Pancreas (tissue), 10 donors: ENCODE results near the gene KRTAP10-8. TPM values are rescaled to one million over a fixed set of nuclear protein-coding genes. Genes with fewer than 3 reads are reported as not detected.

Experiments used
- ATAC-seq, 4 donors: fragments of 200-7000 bp; cut with Tn5 transposase; one replicate each; pipeline versions ENCODE4 v1.8.0 to v1.9.1; 2020; ENCODE audit warnings: mild to moderate bottlenecking in 4 of 4, moderate library complexity in 4 of 4
- DNase-seq, 6 donors: peaks; one replicate each; pipeline ENCODE4 v3.0.0-alpha.2; 2020
- FAIRE-seq: peaks from 2 replicates; lab custom pipeline; 2012; peaks lifted over from hg19 to GRCh38; lab: Jason Lieb, UNC
- H3K27ac ChIP-seq, 4 donors: fragments of 200-600 bp; sonication (generic); 1 replicate in 3 of 4; 2 replicates in 1 of 4; pipeline versions ENCODE4 v1.5.0 to v1.8.0; 2020
- H3K27me3 ChIP-seq, 4 donors: fragments of 200-600 bp; one replicate each; pipeline ENCODE4 v1.8.0; 2021
- H3K36me3 ChIP-seq, 3 donors: fragments of 200-600 bp; sonication (generic) in 1 of 3; one replicate each; pipeline versions ENCODE4 v1.5.0 to v1.8.0; 2020 to 2021
- H3K4me1 ChIP-seq, 3 donors: fragments of 200-600 bp; one replicate each; pipeline ENCODE4 v1.8.0; 2021
- H3K4me3 ChIP-seq, 4 donors: fragments of 200-600 bp; sonication (generic) in 2 of 4; one replicate each; pipeline versions ENCODE4 v1.5.0 to v1.8.0; 2020 to 2021
- H3K9me3 ChIP-seq, 4 donors: fragments of 200-600 bp; one replicate each; pipeline ENCODE4 v1.8.0; 2021
- WGBS, 2 donors: extraction: QIAGEN DNeasy Blood & Tissue Kit; methylation state at CpG; one replicate each; pipeline ENCODE4 v1.1.7; 2013; 5-methylcytosine and 5-hydroxymethylcytosine counted together
- intact Hi-C, 3 donors: fragments of 100-400 bp; cut with DNase I; formaldehyde crosslinking; loops; one replicate each; pipeline versions ENCODE4 v1.11.1 to v1.14.2; 2022
- polyA plus RNA-seq, 2 donors: library from polyadenylated mRNA; stranded (reverse); fragments of 200-250 nt; gene quantifications; one replicate each; pipeline ENCODE4 v1.2.3, GENCODE V29; 2013
- total RNA-seq, 6 donors: library from RNA; stranded (reverse); fragmentation: NEBNext Ultra II Directional in 4 of 6; extraction: Animal tissue kit (Norgen Biotek cat#: 25700) in 4 of 6; gene quantifications; one replicate each; pipeline versions ENCODE4 v1.2.1 to v1.2.4, GENCODE V29; 2021 to 2023
- TF ChIP-seq, protein P1 (sequence below), 4 donors: fragments of 200-600 bp; sonication (generic) in 3 of 4; IDR thresholded peaks; one replicate each; pipeline versions ENCODE4 v1.5.0 to v1.8.0; 2021; ENCODE audit warnings: antibody characterized with exemption in 4 of 4
- donor health status: healthy with polysubstance abuse.
- donor health status: DM: no; HTN: no; CAD: no; lungs with moderate emphysema.
- donor health status: DM: no; HTN: no; CAD: no.
- donor health status: control.
- donor health status: control.
- donor health status: Bipolar disorder and iron deficiency.
- donor health status: DM: yes; HTN: yes; CAD: no.
- donor health status: DM: no; HTN: no; CAD: no.
- donor health status: DM: no; HTN: no; CAD: no.
- donor health status: DM: yes; HTN: yes; CAD: no.

Gene KRTAP10-8
- total and polyA plus RNA-seq, 8 donors = not detected

DNA sequence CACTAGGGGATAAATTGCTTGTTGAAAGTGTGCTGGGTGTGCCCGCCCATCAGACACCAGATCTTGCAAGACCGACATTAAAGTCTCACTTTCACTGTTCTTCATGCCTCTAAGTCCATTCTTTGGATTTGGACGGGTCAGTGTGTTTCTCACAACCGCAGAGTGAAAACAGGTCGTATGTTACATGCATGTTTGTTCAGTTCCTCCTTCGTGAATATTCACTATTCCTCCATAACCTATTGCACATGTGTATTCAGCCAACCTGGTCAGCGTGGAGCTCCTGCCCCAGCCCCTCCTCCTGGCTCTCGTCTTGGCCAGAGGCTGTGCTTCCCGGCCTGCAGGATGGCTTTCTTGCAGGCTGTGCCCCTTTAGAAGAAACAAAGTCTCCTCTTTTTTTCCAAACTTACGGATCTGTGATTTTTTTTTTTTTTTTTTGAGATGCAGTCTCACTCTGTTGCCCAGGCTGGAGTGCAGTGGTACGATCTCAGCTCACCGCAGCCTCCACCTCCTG, 17.4 kb upstream of the KRTAP10-8 start:
- intact Hi-C loops = no loop called here
- Histone ChIP-seq H3K4me3 (no peak overlapping the region), H3K27me3 (no peaks in the 10 kb centered on the region), H3K9me3 (no peaks in the 10 kb centered on the region), H3K36me3 (no peaks in the 10 kb centered on the region), H3K27ac (no peak overlapping the region), H3K4me1 (no peaks in the 10 kb centered on the region)
- no peak for FAIRE-seq
- WGBS, 2 donors = 63 to 72% methylated on average over 12 of the region's 12 CpGs
- TF ChIP-seq, protein P1, sequence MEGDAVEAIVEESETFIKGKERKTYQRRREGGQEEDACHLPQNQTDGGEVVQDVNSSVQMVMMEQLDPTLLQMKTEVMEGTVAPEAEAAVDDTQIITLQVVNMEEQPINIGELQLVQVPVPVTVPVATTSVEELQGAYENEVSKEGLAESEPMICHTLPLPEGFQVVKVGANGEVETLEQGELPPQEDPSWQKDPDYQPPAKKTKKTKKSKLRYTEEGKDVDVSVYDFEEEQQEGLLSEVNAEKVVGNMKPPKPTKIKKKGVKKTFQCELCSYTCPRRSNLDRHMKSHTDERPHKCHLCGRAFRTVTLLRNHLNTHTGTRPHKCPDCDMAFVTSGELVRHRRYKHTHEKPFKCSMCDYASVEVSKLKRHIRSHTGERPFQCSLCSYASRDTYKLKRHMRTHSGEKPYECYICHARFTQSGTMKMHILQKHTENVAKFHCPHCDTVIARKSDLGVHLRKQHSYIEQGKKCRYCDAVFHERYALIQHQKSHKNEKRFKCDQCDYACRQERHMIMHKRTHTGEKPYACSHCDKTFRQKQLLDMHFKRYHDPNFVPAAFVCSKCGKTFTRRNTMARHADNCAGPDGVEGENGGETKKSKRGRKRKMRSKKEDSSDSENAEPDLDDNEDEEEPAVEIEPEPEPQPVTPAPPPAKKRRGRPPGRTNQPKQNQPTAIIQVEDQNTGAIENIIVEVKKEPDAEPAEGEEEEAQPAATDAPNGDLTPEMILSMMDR (IDR thresholded peaks at IDR 0.05) = no peak
- no peak for DNase-seq
- no peak for ATAC-seq

DNA sequence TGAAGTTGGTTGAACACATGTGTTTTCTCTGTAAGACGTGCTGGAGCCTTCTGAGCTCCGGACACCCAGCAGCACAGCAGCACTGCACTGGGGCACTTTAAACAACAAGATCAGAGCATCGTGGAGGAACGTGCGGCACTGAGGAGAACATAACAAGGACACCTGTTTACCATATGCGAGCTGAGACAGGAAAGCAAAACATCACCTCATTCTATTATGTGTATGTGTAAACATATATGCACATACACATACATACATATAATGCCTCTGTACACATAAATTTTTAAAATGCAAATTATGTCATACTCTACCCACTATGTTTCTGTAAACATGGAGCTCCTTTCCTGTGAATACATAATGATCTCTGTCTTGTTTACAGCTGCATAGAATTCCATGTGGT, 16.4 kb upstream of the KRTAP10-8 start:
- WGBS, 2 donors = 59 to 74% methylated on average over 6 of the region's 6 CpGs
- DNase-seq = no peak
- FAIRE-seq = no peak
- Histone ChIP-seq H3K4me3 (no peak overlapping the region), H3K36me3 (no peaks in the 10 kb centered on the region), H3K27me3 (no peaks in the 10 kb centered on the region), H3K27ac (no peak overlapping the region), H3K4me1 (no peaks in the 10 kb centered on the region), H3K9me3 (no peaks in the 10 kb centered on the region)
- intact Hi-C loops = no loop called here
- no peak for ATAC-seq
- TF ChIP-seq, protein P1 (IDR thresholded peaks at IDR 0.05) = no peak

GRCh38 chr21:44596068-44596725, 15.7 kb upstream of the KRTAP10-8 start:
- ATAC-seq (no peak), FAIRE-seq (no peak), DNase-seq (no peak)
- Histone ChIP-seq H3K27me3 (no peaks in the 10 kb centered on the region), H3K9me3 (no peaks in the 10 kb centered on the region), H3K36me3 (no peaks in the 10 kb centered on the region), H3K27ac (no peak overlapping the region), H3K4me1 (no peaks in the 10 kb centered on the region), H3K4me3 (no peak overlapping the region)
- TF ChIP-seq, protein P1 (IDR thresholded peaks at IDR 0.05) = no peak
- intact Hi-C loops = no loop called here
- WGBS, 2 donors = 55 to 71% methylated on average over 9 of the region's 9 CpGs

DNA sequence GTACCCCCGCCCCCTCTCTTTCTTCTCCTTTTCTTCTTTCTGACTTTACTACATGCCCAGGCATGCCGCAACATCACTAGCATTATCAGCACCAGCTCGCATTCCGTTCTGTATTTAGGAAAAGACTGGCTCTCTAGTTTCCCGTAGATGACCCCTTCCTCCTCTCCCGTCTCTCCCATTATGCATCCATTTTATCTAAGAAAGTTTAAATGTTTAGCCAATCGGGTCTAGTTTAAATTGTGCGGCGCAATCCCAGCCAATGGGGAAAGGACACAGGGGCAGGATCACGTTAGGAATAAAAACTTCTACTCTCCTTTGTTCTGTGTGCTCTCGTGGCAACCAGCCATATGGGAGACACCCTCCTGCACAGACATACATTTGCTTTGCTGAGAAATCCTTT, 13.8 kb upstream of the KRTAP10-8 start:
- TF ChIP-seq, protein P1 (IDR thresholded peaks at IDR 0.05) = no peak
- DNase-seq = no peak
- ATAC-seq = no peak
- no peaks in the 10 kb centered on the region for H3K36me3 ChIP-seq
- WGBS, 2 donors = 59 to 62% methylated on average over 11 of the region's 11 CpGs
- no peak overlapping the region for H3K4me3 ChIP-seq
- H3K9me3 ChIP-seq = no peaks in the 10 kb centered on the region
- intact Hi-C loops = no loop called here
- H3K27me3 ChIP-seq = no peaks in the 10 kb centered on the region
- no peak overlapping the region for H3K27ac ChIP-seq
- FAIRE-seq = no peak
- H3K4me1 ChIP-seq = no peaks in the 10 kb centered on the region
